ENCODE measurements around the gene CD99.

- no peak for TF ChIP-seq EZH2 (IDR thresholded peaks at IDR 0.05; ENCODE audit: low read length, missing control alignments)
- TF ChIP-seq CTCF (conservative IDR thresholded peaks at IDR 0.05 in 1 of 2, IDR thresholded peaks at IDR 0.05 in 1 of 2; ENCODE audit: low read depth in 1 of 2, low read length in 2 of 2): no peak
These were observed 26.6 kb upstream of the CD99 start for GRCh38 chrX:2664502-2664901.

Data from fibroblast of lung (primary cell).